ENCODE measurements around the gene AADAT.
A peak's percentile ranks its signal among the peaks of the same experiment; 100 is the strongest.
"Not testable (repeated sequence)": the region's sequence is repeated elsewhere in the genome, so short reads cannot be mapped to it uniquely, and the experiment has no call there.

Gene AADAT

DNA sequence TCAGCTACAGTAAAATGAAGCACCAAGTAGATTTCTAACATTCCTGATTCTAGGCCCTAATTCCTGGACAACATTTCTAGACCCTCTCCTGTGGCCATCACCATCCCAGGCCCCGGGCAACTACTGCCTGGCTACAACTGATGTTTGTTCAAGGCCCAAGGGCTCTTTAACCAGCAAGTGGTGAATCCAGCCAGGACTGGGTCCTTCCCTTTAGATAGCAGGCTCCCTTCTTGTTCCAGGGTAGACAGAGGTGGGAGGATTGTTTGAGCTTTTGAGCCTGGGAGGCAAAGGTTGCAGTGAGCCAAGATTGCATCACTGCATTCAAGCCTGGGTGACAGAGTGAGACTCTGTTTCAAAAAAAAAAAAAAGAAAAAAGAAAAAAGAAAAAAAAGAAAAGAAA, 12.7 kb upstream of the AADAT start:
- Histone ChIP-seq H4K8ac (ENCODE audit: low read depth, low read length) (no peak overlapping the region), H3K9me3 (ENCODE audit: insufficient read depth, low read depth, low read length) (no peaks in the 10 kb centered on the region), H3K23ac (ENCODE audit: low read length) (no peak overlapping the region), H2AK5ac (ENCODE audit: low read length) (no peak overlapping the region), H3K4ac (ENCODE audit: low read depth, low read length) (no peak overlapping the region), H4K91ac (ENCODE audit: low read depth, low read length) (peak overlapping the region; percentile 67), H3K27ac (ENCODE audit: low read depth, low read length) (peak overlapping the region; percentile 57), H2AFZ (ENCODE audit: insufficient read depth, low read length, poor library complexity) (no peak overlapping the region), H2BK12ac (ENCODE audit: low read length) (no peak overlapping the region), H3K4me3 (ENCODE audit: low read depth, low read length) (no peak overlapping the region), H3K4me2 (ENCODE audit: low read length) (no peak overlapping the region), H3K79me2 (ENCODE audit: control insufficient read depth, insufficient read depth, low read length, poor library complexity) (no peaks in the 10 kb centered on the region), H3K79me1 (ENCODE audit: low read length) (peaks cover 3% of the 10 kb centered on the region), H3K18ac (ENCODE audit: low read length) (no peak overlapping the region), H3K9ac (ENCODE audit: low read length) (no peak overlapping the region), H3K36me3 (ENCODE audit: control insufficient read depth in 1 of 2, insufficient read depth in 2 of 2, low read length in 2 of 2) (no peaks in the 10 kb centered on the region), H3K27me3 (ENCODE audit: insufficient read depth, low read length) (no peaks in the 10 kb centered on the region), H2BK5ac (ENCODE audit: low read depth, low read length, poor library complexity) (no peak overlapping the region), H3K14ac (ENCODE audit: low read length) (no peak overlapping the region), H2BK120ac (ENCODE audit: insufficient read depth, low read length, poor library complexity) (peak overlapping the region; percentile 31), H3K4me1 (ENCODE audit: control insufficient read depth in 1 of 2, insufficient read depth in 2 of 2, low read length in 2 of 2) (peaks cover 2 to 8% of the 10 kb centered on the region in 2 experiments), H4K12ac (ENCODE audit: low read depth, low read length) (no peak overlapping the region)
- DNase-seq: no peak
- WGBS (ENCODE audit: extremely low coverage, insufficient coverage, insufficient read length): no CpG with 5 or more reads among the region's 1 CpG

GRCh38 chr4:170098171-170098570, 8.4 kb upstream of the AADAT start:
- H3K18ac ChIP-seq (ENCODE audit: low read length); H3K14ac ChIP-seq (ENCODE audit: low read length); H4K91ac ChIP-seq (ENCODE audit: low read depth, low read length); H3K4me2 ChIP-seq (ENCODE audit: low read length); H3K4me1 ChIP-seq (ENCODE audit: control insufficient read depth in 1 of 2, insufficient read depth in 2 of 2, low read length in 2 of 2); H2BK5ac ChIP-seq (ENCODE audit: low read depth, low read length, poor library complexity); H2BK120ac ChIP-seq (ENCODE audit: insufficient read depth, low read length, poor library complexity); H3K23ac ChIP-seq (ENCODE audit: low read length); H3K27me3 ChIP-seq (ENCODE audit: insufficient read depth, low read length); H3K79me2 ChIP-seq (ENCODE audit: control insufficient read depth, insufficient read depth, low read length, poor library complexity); H2AK5ac ChIP-seq (ENCODE audit: low read length); H2AFZ ChIP-seq (ENCODE audit: insufficient read depth, low read length, poor library complexity); H3K4ac ChIP-seq (ENCODE audit: low read depth, low read length); H4K12ac ChIP-seq (ENCODE audit: low read depth, low read length); H3K27ac ChIP-seq (ENCODE audit: low read depth, low read length); H3K79me1 ChIP-seq (ENCODE audit: low read length); H3K9me3 ChIP-seq (ENCODE audit: insufficient read depth, low read depth, low read length); H3K4me3 ChIP-seq (ENCODE audit: low read depth, low read length); H4K8ac ChIP-seq (ENCODE audit: low read depth, low read length); H3K9ac ChIP-seq (ENCODE audit: low read length); DNase-seq; H2BK12ac ChIP-seq (ENCODE audit: low read length); H3K36me3 ChIP-seq (ENCODE audit: control insufficient read depth in 1 of 2, insufficient read depth in 2 of 2, low read length in 2 of 2): not testable (repeated sequence)
- no CpG with 5 or more reads among the region's 2 CpGs for whole genome bisulfite sequencing (ENCODE audit: extremely low coverage, insufficient coverage, insufficient read length)

GRCh38 chr4:170097681-170098080, 7.9 kb upstream of the AADAT start:
- H3K4me1 ChIP-seq (ENCODE audit: control insufficient read depth in 1 of 2, insufficient read depth in 2 of 2, low read length in 2 of 2): peaks cover 4 to 5% of the 10 kb centered on the region in 2 experiments
- no peak overlapping the region for H2BK120ac ChIP-seq (ENCODE audit: insufficient read depth, low read length, poor library complexity)
- no peak overlapping the region for H2BK12ac ChIP-seq (ENCODE audit: low read length)
- H4K12ac ChIP-seq (ENCODE audit: low read depth, low read length): no peak overlapping the region
- no peak overlapping the region for H3K4ac ChIP-seq (ENCODE audit: low read depth, low read length)
- no peak overlapping the region for H3K23ac ChIP-seq (ENCODE audit: low read length)
- H3K14ac ChIP-seq (ENCODE audit: low read length): no peak overlapping the region
- no peaks in the 10 kb centered on the region for H3K27me3 ChIP-seq (ENCODE audit: insufficient read depth, low read length)
- H4K8ac ChIP-seq (ENCODE audit: low read depth, low read length): no peak overlapping the region
- no peak overlapping the region for H2AFZ ChIP-seq (ENCODE audit: insufficient read depth, low read length, poor library complexity)
- peaks cover 3% of the 10 kb centered on the region for H3K79me1 ChIP-seq (ENCODE audit: low read length)
- no CpG with 5 or more reads among the region's 4 CpGs for WGBS (ENCODE audit: extremely low coverage, insufficient coverage, insufficient read length)
- no peaks in the 10 kb centered on the region for H3K36me3 ChIP-seq (ENCODE audit: control insufficient read depth in 1 of 2, insufficient read depth in 2 of 2, low read length in 2 of 2)
- H2BK5ac ChIP-seq (ENCODE audit: low read depth, low read length, poor library complexity): no peak overlapping the region
- no peak for DNase-seq
- no peak overlapping the region for H3K18ac ChIP-seq (ENCODE audit: low read length)
- H3K27ac ChIP-seq (ENCODE audit: low read depth, low read length): no peak overlapping the region
- no peak overlapping the region for H2AK5ac ChIP-seq (ENCODE audit: low read length)
- H4K91ac ChIP-seq (ENCODE audit: low read depth, low read length): no peak overlapping the region
- H3K4me2 ChIP-seq (ENCODE audit: low read length): no peak overlapping the region
- no peaks in the 10 kb centered on the region for H3K9me3 ChIP-seq (ENCODE audit: insufficient read depth, low read depth, low read length)
- no peak overlapping the region for H3K4me3 ChIP-seq (ENCODE audit: low read depth, low read length)
- H3K9ac ChIP-seq (ENCODE audit: low read length): no peak overlapping the region
- H3K79me2 ChIP-seq (ENCODE audit: control insufficient read depth, insufficient read depth, low read length, poor library complexity): no peaks in the 10 kb centered on the region

DNA sequence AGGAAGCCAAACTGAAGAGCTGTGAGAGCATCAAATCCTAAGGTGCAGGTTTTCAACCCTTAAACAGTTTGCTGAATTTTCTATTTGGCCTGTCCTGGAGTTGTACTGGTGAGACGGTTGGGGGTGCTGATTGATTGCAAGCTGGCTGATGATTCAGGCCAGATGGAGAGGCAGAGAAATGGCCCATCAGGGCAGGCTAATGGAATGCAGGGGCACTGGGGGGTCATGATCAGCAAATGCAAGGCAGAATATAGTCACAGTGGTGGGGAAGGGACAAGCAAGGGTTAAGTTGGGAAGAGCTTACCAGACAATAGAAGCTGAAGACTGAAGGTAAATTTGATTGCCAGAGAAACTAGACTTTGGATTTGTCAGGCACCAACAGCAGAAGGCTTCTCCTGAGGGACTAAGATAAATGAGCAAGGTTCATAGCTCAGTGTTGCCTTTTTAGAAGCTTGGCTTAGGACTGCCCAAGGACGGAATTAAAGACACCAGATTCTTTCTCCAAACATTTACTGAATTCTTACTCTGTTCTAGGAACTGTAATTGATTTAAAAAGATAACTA, 4.3 kb upstream of the AADAT start:
- H2BK120ac ChIP-seq (ENCODE audit: insufficient read depth, low read length, poor library complexity): no peak overlapping the region
- H3K36me3 ChIP-seq (ENCODE audit: control insufficient read depth in 1 of 2, insufficient read depth in 2 of 2, low read length in 2 of 2): no peaks in the 10 kb centered on the region
- peaks cover 0 to 7% of the 10 kb centered on the region in 2 experiments for H3K4me1 ChIP-seq (ENCODE audit: control insufficient read depth in 1 of 2, insufficient read depth in 2 of 2, low read length in 2 of 2)
- H2BK5ac ChIP-seq (ENCODE audit: low read depth, low read length, poor library complexity): no peak overlapping the region
- H3K79me1 ChIP-seq (ENCODE audit: low read length): peaks cover 16% of the 10 kb centered on the region
- H3K23ac ChIP-seq (ENCODE audit: low read length): peak overlapping the region; percentile 68
- H2BK12ac ChIP-seq (ENCODE audit: low read length): no peak overlapping the region
- no peak overlapping the region for H3K4me3 ChIP-seq (ENCODE audit: low read depth, low read length)
- DNase-seq: no peak
- no peak overlapping the region for H2AK5ac ChIP-seq (ENCODE audit: low read length)
- no peak overlapping the region for H3K4ac ChIP-seq (ENCODE audit: low read depth, low read length)
- no peaks in the 10 kb centered on the region for H3K27me3 ChIP-seq (ENCODE audit: insufficient read depth, low read length)
- no peak overlapping the region for H4K8ac ChIP-seq (ENCODE audit: low read depth, low read length)
- WGBS (ENCODE audit: extremely low coverage, insufficient coverage, insufficient read length): no CpG with 5 or more reads among the region's 2 CpGs
- no peak overlapping the region for H3K14ac ChIP-seq (ENCODE audit: low read length)
- no peak overlapping the region for H3K27ac ChIP-seq (ENCODE audit: low read depth, low read length)
- no peaks in the 10 kb centered on the region for H3K9me3 ChIP-seq (ENCODE audit: insufficient read depth, low read depth, low read length)
- peaks cover 6% of the 10 kb centered on the region for H3K79me2 ChIP-seq (ENCODE audit: control insufficient read depth, insufficient read depth, low read length, poor library complexity)
- no peak overlapping the region for H3K4me2 ChIP-seq (ENCODE audit: low read length)
- no peak overlapping the region for H4K12ac ChIP-seq (ENCODE audit: low read depth, low read length)
- no peak overlapping the region for H4K91ac ChIP-seq (ENCODE audit: low read depth, low read length)
- H3K9ac ChIP-seq (ENCODE audit: low read length): no peak overlapping the region
- H3K18ac ChIP-seq (ENCODE audit: low read length): no peak overlapping the region
- H2AFZ ChIP-seq (ENCODE audit: insufficient read depth, low read length, poor library complexity): no peak overlapping the region

Data from trophoblast cell (in vitro differentiated cells and primary cell).